Ovary (tissue), 10 donors: ENCODE measurements around the gene EFCAB3. TPM values are rescaled to one million over a fixed set of nuclear protein-coding genes. Genes with fewer than 3 reads are reported as not detected.

ENCODE experiments used
- DNase-seq, 5 donors: peaks; one replicate each; pipeline ENCODE4 v3.0.0-alpha.2; 2019 to 2020
- H3K27ac ChIP-seq, 2 donors: fragments of 200-600 bp; one replicate each; pipeline versions ENCODE4 v1.5.1 to v1.8.0; 2019 to 2022
- H3K27me3 ChIP-seq: fragments of 200-600 bp; one replicate; pipeline ENCODE4 v1.8.0; 2022
- H3K36me3 ChIP-seq: fragments of 200-600 bp; sonication (generic); one replicate; pipeline ENCODE4 v1.5.1; 2019
- H3K4me1 ChIP-seq: one replicate; pipeline ENCODE4 v1.8.1; 2013; ENCODE audit warnings: mild to moderate bottlenecking, moderate library complexity; ENCODE audit not compliant: insufficient read depth
- H3K4me3 ChIP-seq: fragments of 200-600 bp; sonication (generic); one replicate; pipeline ENCODE4 v1.5.1; 2017
- H3K9me3 ChIP-seq, 2 donors: fragments of 200-600 bp in 1 of 2; sonication (generic) in 1 of 2; one replicate each; pipeline versions ENCODE4 v1.5.1 to v1.8.1; 2013 to 2019; ENCODE audit warnings: mild to moderate bottlenecking in 1 of 2, moderate library complexity in 1 of 2
- EP300 ChIP-seq: sonication (generic); formaldehyde crosslinking; IDR thresholded peaks from one replicate; pipeline ENCODE4 v1.6.1; 2017; ENCODE audit warnings: antibody characterized with exemption
- POLR2A ChIP-seq: fragments of 450-650 bp; IDR thresholded peaks from one replicate; pipeline ENCODE4 v1.6.1; 2017; ENCODE audit warnings: antibody characterized with exemption, mild to moderate bottlenecking, moderate library complexity
- WGBS, 3 donors: extraction: QIAGEN DNeasy Blood & Tissue Kit in 1 of 3; methylation state at CpG; one replicate each; pipeline versions ENCODE4 v1.1.5 to v1.1.7; 2013 to 2017; 5-methylcytosine and 5-hydroxymethylcytosine counted together
- intact Hi-C, 4 donors: fragments of 100-400 bp; cut with DNase I; formaldehyde crosslinking; loops; one replicate each; pipeline versions ENCODE4 v1.11.0 to v1.15.1; 2022 to 2023
- long read RNA-seq, 3 donors: library from polyadenylated mRNA in 2 of 3; unstranded in 2 of 3; transcript quantifications; one replicate each; pipeline ENCODE4 v2.0.0 and lab custom pipeline, GENCODE V29; 2021 to 2026
- polyA plus RNA-seq, 2 donors: library from polyadenylated mRNA; stranded (reverse); fragments of 200-250 nt in 1 of 2; fragments of 350-450 nt in 1 of 2; fragmentation: Illumina TruSeq in 1 of 2; extraction: RNeasy Lipid Tissue Mini Kit (QIAGEN cat#74804) in 1 of 2; gene quantifications; one replicate each; pipeline ENCODE4 v1.2.3, GENCODE V29; 2013 to 2014
- total RNA-seq, 7 donors: library from RNA; depleted of rRNA in 2 of 7; stranded (reverse); fragments of >200 nt in 2 of 7; fragmentation: NEBNext Ultra II Directional in 3 of 7; extraction: Animal tissue kit (Norgen Biotek cat#: 25700) in 3 of 7; gene quantifications; one replicate each; pipeline versions ENCODE4 v1.1.0 to v1.2.4, GENCODE V29; 2016 to 2023
- TF ChIP-seq, protein P1 (sequence below), 3 donors: fragments of 450-650 bp in 2 of 3; fragments of 200-600 bp in 1 of 3; IDR thresholded peaks; one replicate each; pipeline versions ENCODE4 v1.5.1 to v1.8.0; 2016 to 2022; ENCODE audit warnings: antibody characterized with exemption in 3 of 3, mild to moderate bottlenecking in 1 of 3
- donor health status: DM: no; HTN: no; CAD: no; lungs with moderate emphysema.
- donor health status: DM: no; HTN: no; CAD: no.
- donor health status: Bipolar disorder and iron deficiency.
- donor health status: DM: yes; HTN: yes; CAD: no.
- donor health status: DM: no; HTN: no; CAD: no.
- donor health status: DM: yes; HTN: yes; CAD: no.

Gene EFCAB3
- not detected for total RNA-seq
- not detected for polyA plus RNA-seq
- long read RNA-seq, donor 1, result 0 reads
- long read RNA-seq, donor 2, result 0 reads
- long read RNA-seq, donor 3, result 0 reads

DNA sequence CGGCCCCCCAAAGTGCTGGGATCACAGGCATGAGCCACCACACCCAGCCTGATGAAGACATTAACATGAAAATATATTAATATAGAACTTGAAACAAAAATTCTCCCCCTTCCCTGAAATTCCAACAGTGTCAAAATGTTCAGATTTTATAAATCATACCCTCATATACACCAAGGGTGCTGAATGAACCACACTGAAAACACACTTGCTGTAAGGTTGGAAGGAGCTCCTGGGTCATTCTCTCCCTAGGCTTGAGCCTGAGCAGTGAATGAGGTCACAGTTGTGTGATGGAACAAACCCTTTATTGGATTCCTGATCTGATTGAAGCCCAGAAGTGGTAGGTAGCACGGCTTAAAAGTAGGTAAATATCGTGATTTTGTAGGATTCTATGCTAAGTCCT, at the start of gene EFCAB3:
TSS of gene EFCAB3 (plus strand) at position 301 of the 400 bp plus-strand sequence. CDS start 2,427 bp downstream, outside the sequence.
- TF ChIP-seq POLR2A (no peak), EP300 (no peak)
- TF ChIP-seq, protein P1, sequence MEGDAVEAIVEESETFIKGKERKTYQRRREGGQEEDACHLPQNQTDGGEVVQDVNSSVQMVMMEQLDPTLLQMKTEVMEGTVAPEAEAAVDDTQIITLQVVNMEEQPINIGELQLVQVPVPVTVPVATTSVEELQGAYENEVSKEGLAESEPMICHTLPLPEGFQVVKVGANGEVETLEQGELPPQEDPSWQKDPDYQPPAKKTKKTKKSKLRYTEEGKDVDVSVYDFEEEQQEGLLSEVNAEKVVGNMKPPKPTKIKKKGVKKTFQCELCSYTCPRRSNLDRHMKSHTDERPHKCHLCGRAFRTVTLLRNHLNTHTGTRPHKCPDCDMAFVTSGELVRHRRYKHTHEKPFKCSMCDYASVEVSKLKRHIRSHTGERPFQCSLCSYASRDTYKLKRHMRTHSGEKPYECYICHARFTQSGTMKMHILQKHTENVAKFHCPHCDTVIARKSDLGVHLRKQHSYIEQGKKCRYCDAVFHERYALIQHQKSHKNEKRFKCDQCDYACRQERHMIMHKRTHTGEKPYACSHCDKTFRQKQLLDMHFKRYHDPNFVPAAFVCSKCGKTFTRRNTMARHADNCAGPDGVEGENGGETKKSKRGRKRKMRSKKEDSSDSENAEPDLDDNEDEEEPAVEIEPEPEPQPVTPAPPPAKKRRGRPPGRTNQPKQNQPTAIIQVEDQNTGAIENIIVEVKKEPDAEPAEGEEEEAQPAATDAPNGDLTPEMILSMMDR (IDR thresholded peaks at IDR 0.05), result no peak
- no peak within 1 kb of the TSS for H3K27ac ChIP-seq
- no peak for DNase-seq
- H3K4me1 ChIP-seq, result no peaks in the 10 kb centered on the region
- intact Hi-C loops, result no loop called here
- no peaks in the 10 kb centered on the region for H3K36me3 ChIP-seq
- 85 to 88% (median 85%) methylated on average over 3 of the region's 3 CpGs for WGBS, 3 donors
- H3K27me3 ChIP-seq, result no peaks in the 10 kb centered on the region
- no peaks in the 10 kb centered on the region for H3K9me3 ChIP-seq
- H3K4me3 ChIP-seq, result no peak within 1 kb of the TSS

DNA sequence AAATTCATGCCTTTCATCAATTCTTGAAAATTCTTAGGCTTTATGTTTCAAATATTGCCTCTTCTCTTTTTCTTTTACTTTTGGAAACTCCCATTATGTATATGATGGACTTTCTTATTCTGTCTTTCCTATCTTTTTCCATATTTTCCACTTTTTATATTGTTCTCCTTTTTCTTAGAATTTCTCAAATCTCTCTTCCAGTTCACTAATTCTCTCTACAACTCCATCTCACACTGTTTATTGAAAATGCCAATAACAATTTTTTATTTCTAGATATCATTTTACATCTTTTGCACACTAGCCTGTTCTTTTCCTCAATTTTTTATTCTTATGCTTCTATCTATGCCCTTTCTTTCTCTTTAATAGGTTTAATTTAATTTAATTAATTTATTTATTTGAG, 43.8 kb upstream of the EFCAB3 start:
- Histone ChIP-seq H3K36me3 (no peaks in the 10 kb centered on the region), H3K4me1 (no peaks in the 10 kb centered on the region), H3K4me3 (no peak overlapping the region), H3K27me3 (no peaks in the 10 kb centered on the region), H3K27ac (no peak overlapping the region), H3K9me3 (no peaks in the 10 kb centered on the region)
- intact Hi-C loops, result no loop called here
- TF ChIP-seq POLR2A (no peak), EP300 (no peak)
- TF ChIP-seq, protein P1 (IDR thresholded peaks at IDR 0.05), result no peak
- no peak for DNase-seq

DNA sequence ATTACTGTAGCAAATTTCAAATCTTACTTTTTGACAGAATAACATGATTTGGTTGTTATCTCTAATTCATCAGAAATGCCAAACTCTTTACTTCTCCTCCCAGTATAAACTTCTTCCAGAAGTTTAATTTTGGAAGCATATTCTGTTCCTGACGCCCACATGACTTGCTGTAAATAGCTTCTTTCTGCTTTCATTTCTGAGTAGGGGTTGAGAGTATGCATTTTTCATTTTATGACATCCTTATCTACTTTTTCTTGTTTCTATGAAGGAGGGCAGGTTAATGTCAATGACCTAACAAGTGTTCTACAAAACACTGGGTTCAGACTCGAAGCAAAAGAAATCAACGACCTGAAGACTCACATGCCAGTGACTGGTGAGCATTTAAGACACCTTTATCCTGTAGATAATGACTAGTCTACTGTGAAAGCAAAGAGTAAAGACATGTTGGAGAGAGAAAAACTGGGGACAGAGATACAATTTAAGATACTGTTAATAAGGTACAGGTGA, 36.5 kb upstream of the EFCAB3 start:
- H3K27me3 ChIP-seq, result no peaks in the 10 kb centered on the region
- H3K9me3 ChIP-seq, result no peaks in the 10 kb centered on the region
- H3K4me1 ChIP-seq, result no peaks in the 10 kb centered on the region
- no peak overlapping the region for H3K27ac ChIP-seq
- H3K4me3 ChIP-seq, result no peak overlapping the region
- WGBS, 3 donors, result 1 to 12% (median 5%) methylated on average over 3 of the region's 3 CpGs
- H3K36me3 ChIP-seq, result no peaks in the 10 kb centered on the region
- no peak for TF ChIP-seq EP300
- TF ChIP-seq, protein P1 (IDR thresholded peaks at IDR 0.05), result no peak
- no peak for TF ChIP-seq POLR2A
- intact Hi-C loops, result no loop called here
- DNase-seq, result no peak

DNA sequence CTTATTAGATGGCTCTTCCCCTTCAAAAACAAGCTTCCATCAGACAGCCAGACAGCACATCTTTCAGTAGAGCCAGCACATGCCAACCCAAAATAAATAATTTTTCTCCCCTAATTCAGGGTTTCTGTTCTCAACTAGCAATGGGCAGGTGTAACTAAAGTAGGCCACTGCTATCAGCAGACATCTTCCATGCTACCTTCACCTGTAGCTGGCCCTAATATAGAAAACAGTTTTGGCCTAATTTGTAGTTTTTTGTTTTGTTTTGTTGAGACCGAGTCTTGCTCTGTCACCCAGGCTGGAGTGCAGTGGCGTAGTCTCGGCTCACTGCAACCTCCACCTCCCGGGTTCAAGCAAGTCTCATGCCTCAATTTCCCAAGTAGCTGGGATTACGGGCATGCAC, 29.2 kb upstream of the EFCAB3 start:
- intact Hi-C loops, result no loop called here
- WGBS, 3 donors, result 80 to 85% (median 83%) methylated on average over 5 of the region's 5 CpGs
- DNase-seq, result no peak
- H3K9me3 ChIP-seq, result no peaks in the 10 kb centered on the region
- no peaks in the 10 kb centered on the region for H3K36me3 ChIP-seq
- no peak overlapping the region for H3K27ac ChIP-seq
- no peak overlapping the region for H3K4me3 ChIP-seq
- TF ChIP-seq, protein P1 (IDR thresholded peaks at IDR 0.05), result no peak
- TF ChIP-seq EP300, result no peak
- no peak for TF ChIP-seq POLR2A
- no peaks in the 10 kb centered on the region for H3K27me3 ChIP-seq
- H3K4me1 ChIP-seq, result no peaks in the 10 kb centered on the region
